ENCODE measurements around the gene ZNF669. TPM values are rescaled to one million over a fixed set of nuclear protein-coding genes. Genes with fewer than 3 reads are reported as not detected.
"Not testable (repeated sequence)": the region's sequence is repeated elsewhere in the genome, so short reads cannot be mapped to it uniquely, and the experiment has no call there.

The ZNF669 gene
- total RNA-seq = 10 to 100 TPM in 1 of 4 donors, 1 to 10 TPM in 3; 5.3 to 10.7 (median 7.1) TPM

- 0% methylated on average over 4 to 6 of the region's 58 CpGs for WGBS, 2 donors (ENCODE audit: low coverage in 1 of 2)
- ATAC-seq = peak; percentile 100
These were observed at the start of gene ZNF669 for GRCh38 chr1:247103859-247104591. TSS of gene ZNF669 (minus strand) at chr1:247104356. CDS start at chr1:247104199, 157 bp downstream.

GRCh38 chr1:247147781-247148180, 43.6 kb upstream of the ZNF669 start:
- ATAC-seq = no peak
- Histone ChIP-seq H3K36me3 (peaks cover 0 to 54% of the 10 kb centered on the region in 2 donors), H3K9me3 (peaks cover 0 to 71% (median 0%) of the 10 kb centered on the region in 3 donors), H3K4me3 (no peak overlapping the region), H3K27me3 (no peaks in the 10 kb centered on the region), H3K27ac (no peak overlapping the region), H3K4me1 (no peaks in the 10 kb centered on the region)
- TF ChIP-seq CTCF (IDR thresholded peaks at IDR 0.05) (no peak), EP300 (IDR thresholded peaks at IDR 0.05) (no peak)
- 97 to 100% methylated on average over 2 of the region's 2 CpGs for WGBS, 2 donors (ENCODE audit: low coverage in 1 of 2)

More at GRCh38 chr1:247103859-247104591, at the start of gene ZNF669:
- H3K27me3 ChIP-seq = no peaks in the 10 kb centered on the region
- peak within 1 kb of the TSS; percentile 64 to 69 for H3K4me3 ChIP-seq
- peaks cover 0 to 13% (median 0%) of the 10 kb centered on the region in 3 donors for H3K9me3 ChIP-seq
- H3K4me1 ChIP-seq = peaks cover 0 to 25% (median 6%) of the 10 kb centered on the region in 3 donors
- H3K27ac ChIP-seq = peak within 1 kb of the TSS; percentile 47 to 93 (median 88)
- TF ChIP-seq POLR2A (IDR thresholded peaks at IDR 0.05) = peak; percentile 71 to 72
- TF ChIP-seq CTCF (IDR thresholded peaks at IDR 0.05) = peak in 1 of 4 experiments; percentile 2
- TF ChIP-seq POLR2AphosphoS5 (IDR thresholded peaks at IDR 0.05) = peak; percentile 87
- TF ChIP-seq EP300 (IDR thresholded peaks at IDR 0.05) = no peak
- peaks cover 0 to 31% of the 10 kb centered on the region in 2 donors for H3K36me3 ChIP-seq

GRCh38 chr1:247147120-247147519, 43.0 kb upstream of the ZNF669 start:
- not testable (repeated sequence) for H3K4me1 ChIP-seq, H3K4me3 ChIP-seq, H3K27ac ChIP-seq, H3K27me3 ChIP-seq, ATAC-seq
- Histone ChIP-seq H3K36me3 (peaks cover 0 to 51% of the 10 kb centered on the region in 2 donors), H3K9me3 (peaks cover 0 to 73% (median 0%) of the 10 kb centered on the region in 3 donors)
- WGBS, 2 donors (ENCODE audit: low coverage in 1 of 2) = 95 to 100% methylated on average over 5 to 6 of the region's 10 CpGs

GRCh38 chr1:247146671-247147070, 42.5 kb upstream of the ZNF669 start:
- Histone ChIP-seq H3K4me3 (no peak overlapping the region), H3K9me3 (peaks cover 0 to 77% (median 0%) of the 10 kb centered on the region in 3 donors), H3K27ac (no peak overlapping the region), H3K27me3 (no peaks in the 10 kb centered on the region), H3K4me1 (no peaks in the 10 kb centered on the region), H3K36me3 (peaks cover 0 to 52% of the 10 kb centered on the region in 2 donors)
- no peak for TF ChIP-seq POLR2AphosphoS5 (IDR thresholded peaks at IDR 0.05)
- TF ChIP-seq EP300 (IDR thresholded peaks at IDR 0.05) = no peak
- TF ChIP-seq CTCF (IDR thresholded peaks at IDR 0.05) = no peak
- TF ChIP-seq POLR2A (IDR thresholded peaks at IDR 0.05) = no peak
- 100% methylated on average over 1 to 3 of the region's 3 CpGs for WGBS, 2 donors (ENCODE audit: low coverage in 1 of 2)
- ATAC-seq = no peak

GRCh38 chr1:247145279-247145678, 41.1 kb upstream of the ZNF669 start:
- Histone ChIP-seq H3K27ac (no peak overlapping the region), H3K36me3 (peaks cover 0 to 56% of the 10 kb centered on the region in 2 donors), H3K27me3 (no peaks in the 10 kb centered on the region), H3K9me3 (peaks cover 0 to 91% (median 0%) of the 10 kb centered on the region in 3 donors), H3K4me3 (no peak overlapping the region), H3K4me1 (no peaks in the 10 kb centered on the region)
- ATAC-seq = no peak
- 96 to 100% methylated on average over 4 to 5 of the region's 6 CpGs for WGBS, 2 donors (ENCODE audit: low coverage in 1 of 2)
- TF ChIP-seq POLR2A (IDR thresholded peaks at IDR 0.05) (no peak), EP300 (IDR thresholded peaks at IDR 0.05) (no peak), CTCF (IDR thresholded peaks at IDR 0.05) (no peak), POLR2AphosphoS5 (IDR thresholded peaks at IDR 0.05) (no peak)

GRCh38 chr1:247139557-247139956, 35.4 kb upstream of the ZNF669 start:
- Histone ChIP-seq H3K9me3 (peaks cover 2 to 97% (median 4%) of the 10 kb centered on the region in 3 donors), H3K36me3 (peaks cover 0 to 20% of the 10 kb centered on the region in 2 donors)
- not testable (repeated sequence) for ATAC-seq, H3K27ac ChIP-seq, H3K4me1 ChIP-seq, H3K27me3 ChIP-seq, H3K4me3 ChIP-seq

All from gastroesophageal sphincter (tissue), 4 donors.